GM10248 (cell line): ENCODE measurements around the gene REXO2.

Source experiments
- CTCF ChIA-PET: fragments of 300-600 bp; sonication (Branson Sonifier 250); formaldehyde crosslinking; extraction: SDS; loops from one replicate; lab custom pipeline; 2021; ENCODE audit warnings: antibody characterized with exemption; lab: Yijun Ruan, JAX
- POLR2A ChIA-PET: fragments of 350-650 bp; sonication (Branson Sonifier 250); formaldehyde crosslinking; extraction: SDS; loops from one replicate; lab custom pipeline; 2020; ENCODE audit warnings: antibody characterized with exemption; lab: Yijun Ruan, JAX
- DNase-seq: peaks from one replicate; pipeline ENCODE4 v3.0.0; 2012; ENCODE audit errors: extremely low spot score
- CTCF ChIP-seq: IDR thresholded peaks from 2 replicates; pipeline ENCODE4 v1.5.1; 2012; ENCODE audit warnings: mild to moderate bottlenecking, low read depth; ENCODE audit errors: extremely low read depth, missing control alignments, control extremely low read depth

Gene REXO2

GRCh38 chr11:114413958-114414357 is 25.3 kb upstream of the REXO2 start:
- ChIA-PET CTCF (interaction anchor here (1.2 kb wide), 1 partner anchor 9 kb away, joined by 3 read pairs; no protein-coding TSS in a partner anchor), POLR2A (no interaction called here)
- DNase-seq = no peak
- no peak for TF ChIP-seq CTCF

GRCh38 chr11:114416441-114416961 is 22.8 kb upstream of the REXO2 start:
- ChIA-PET CTCF (interaction anchor here (1.5 kb wide), 1 partner anchor 16 kb away, joined by 3 read pairs; the partner anchor contains the start of genes C11orf71 and RBM7), POLR2A (no interaction called here)
- no peak for DNase-seq
- TF ChIP-seq CTCF = no peak

GRCh38 chr11:114426280-114426679 is 13.0 kb upstream of the REXO2 start:
- POLR2A ChIA-PET = no interaction called here
- TF ChIP-seq CTCF = no peak
- no peak for DNase-seq
- CTCF ChIA-PET = no interaction called here

- ChIA-PET CTCF (interaction anchor here (1.4 kb wide), 1 partner anchor 8 kb away, joined by 3 read pairs; the partner anchor contains the start of gene REXO2), POLR2A (no interaction called here)
- no peak for DNase-seq
- no peak for TF ChIP-seq CTCF
These were observed 9.0 kb upstream of the REXO2 start for GRCh38 chr11:114430290-114430689.

GRCh38 chr11:114432893-114433292 is 6.4 kb upstream of the REXO2 start:
- CTCF ChIA-PET = interaction anchor here (1.2 kb wide), 1 partner anchor 9 kb away, joined by 4 read pairs; no protein-coding TSS in a partner anchor
- no peak for DNase-seq
- TF ChIP-seq CTCF = no peak
- POLR2A ChIA-PET = no interaction called here

GRCh38 chr11:114433376-114433775 is 5.9 kb upstream of the REXO2 start:
- DNase-seq = no peak
- ChIA-PET POLR2A (no interaction called here), CTCF (no interaction called here)
- no peak for TF ChIP-seq CTCF
